Loucy (cell line): Measurements from ENCODE around the gene UBALD2.

ENCODE experiments used
- CTCF ChIP-seq: fragments of 200-600 bp; sonication (generic); conservative IDR thresholded peaks from 2 replicates; pipeline ENCODE4 v1.5.1; 2014; ENCODE audit warnings: mild to moderate bottlenecking, antibody characterized with exemption, low read length
- EZH2phosphoT487 ChIP-seq: fragments of 200-600 bp; IDR thresholded peaks from 2 replicates; pipeline ENCODE4 v1.6.1; 2018; ENCODE audit warnings: antibody characterized with exemption, mild to moderate bottlenecking, moderate library complexity, borderline replicate concordance

GRCh38 chr17:76251478-76252039 is 13.6 kb upstream of the UBALD2 start:
- TF ChIP-seq EZH2phosphoT487 (no peak), CTCF (no peak)
